ENCODE measurements around the gene LCT. TPM values are rescaled to one million over a fixed set of nuclear protein-coding genes. Genes with fewer than 3 reads are reported as not detected.

Gene LCT
- total and polyA plus RNA-seq, 9 of the 15 experiments (the other 6 are each of a cell fraction or from before 2014, with no cell fraction given) = 0.01 to 0.04 (median 0.03) TPM; not detected in 4

DNA sequence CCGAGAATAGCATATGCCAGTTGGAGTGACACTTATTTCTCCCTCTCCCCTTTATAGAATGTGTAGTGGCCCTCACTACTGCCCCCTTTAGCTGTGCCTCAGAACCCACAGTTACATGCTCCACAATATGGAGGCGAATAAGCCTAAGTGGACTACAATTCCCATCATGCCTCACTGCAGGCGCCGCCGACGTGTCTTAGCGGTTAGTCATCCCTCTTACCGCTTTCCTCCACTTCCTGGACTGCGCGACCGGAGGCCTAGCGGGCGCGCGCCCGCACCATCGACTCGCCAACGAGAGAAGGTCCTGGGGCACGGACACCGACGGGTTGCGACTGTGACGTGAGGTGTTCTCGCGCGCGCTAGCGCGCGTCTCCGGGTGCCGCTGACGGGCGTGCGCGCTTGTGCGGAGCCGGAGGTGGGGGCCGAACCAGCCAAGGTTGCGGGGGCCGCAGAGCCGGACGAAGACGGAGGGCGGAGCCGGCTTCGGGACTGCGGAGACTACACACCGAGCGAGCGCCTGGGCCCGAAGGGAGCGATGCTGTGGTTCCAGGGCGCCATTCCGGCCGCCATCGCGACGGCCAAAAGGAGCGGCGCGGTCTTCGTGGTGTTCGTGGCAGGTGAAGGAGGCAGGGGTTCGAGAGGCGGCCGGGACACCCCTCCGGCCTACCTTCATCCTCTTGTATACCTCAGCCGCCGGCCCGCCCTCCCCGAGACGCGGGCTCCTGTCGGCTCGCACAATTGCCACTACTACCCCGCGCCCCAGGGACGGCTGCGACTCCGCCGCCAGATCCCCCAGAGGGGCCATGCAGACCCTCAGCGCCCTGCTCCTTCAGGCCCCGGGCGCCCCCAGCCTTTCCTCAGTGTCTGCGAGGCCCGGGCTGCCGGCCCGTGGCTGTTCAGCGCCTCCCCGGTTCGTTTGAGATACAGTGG is 95.3 kb downstream of the LCT start, which contains the start of gene UBXN4 (continued):
- TF ChIP-seq SFPQ (IDR thresholded peaks at IDR 0.05; ENCODE audit: low read depth, low read length) = no peak
- peak; percentile 72; the same call in 1 of the 2 replicates for TF ChIP-seq KAT7 (CRISPR knock-in tag; IDR thresholded peaks at IDR 0.05; ENCODE audit: borderline replicate concordance)
- no peak for TF ChIP-seq ZNF740 (CRISPR knock-in tag; IDR thresholded peaks at IDR 0.05)
- no peak for TF ChIP-seq ZNF740 (tag; IDR thresholded peaks at IDR 0.05)
- TF ChIP-seq HLTF (IDR thresholded peaks at IDR 0.05) = no peak
- no peak for TF ChIP-seq PHB (CRISPR knock-in tag; IDR thresholded peaks at IDR 0.05)
- TF ChIP-seq, protein P1, sequence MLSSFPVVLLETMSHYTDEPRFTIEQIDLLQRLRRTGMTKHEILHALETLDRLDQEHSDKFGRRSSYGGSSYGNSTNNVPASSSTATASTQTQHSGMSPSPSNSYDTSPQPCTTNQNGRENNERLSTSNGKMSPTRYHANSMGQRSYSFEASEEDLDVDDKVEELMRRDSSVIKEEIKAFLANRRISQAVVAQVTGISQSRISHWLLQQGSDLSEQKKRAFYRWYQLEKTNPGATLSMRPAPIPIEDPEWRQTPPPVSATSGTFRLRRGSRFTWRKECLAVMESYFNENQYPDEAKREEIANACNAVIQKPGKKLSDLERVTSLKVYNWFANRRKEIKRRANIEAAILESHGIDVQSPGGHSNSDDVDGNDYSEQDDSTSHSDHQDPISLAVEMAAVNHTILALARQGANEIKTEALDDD (IDR thresholded peaks at IDR 0.05) = no peak
- TF ChIP-seq ZNF668 (CRISPR knock-in tag; IDR thresholded peaks at IDR 0.05) = no peak
- TF ChIP-seq, protein P2, sequence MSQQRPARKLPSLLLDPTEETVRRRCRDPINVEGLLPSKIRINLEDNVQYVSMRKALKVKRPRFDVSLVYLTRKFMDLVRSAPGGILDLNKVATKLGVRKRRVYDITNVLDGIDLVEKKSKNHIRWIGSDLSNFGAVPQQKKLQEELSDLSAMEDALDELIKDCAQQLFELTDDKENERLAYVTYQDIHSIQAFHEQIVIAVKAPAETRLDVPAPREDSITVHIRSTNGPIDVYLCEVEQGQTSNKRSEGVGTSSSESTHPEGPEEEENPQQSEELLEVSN (IDR thresholded peaks at IDR 0.05; ENCODE audit: borderline replicate concordance in 1 of 2, extremely low read depth in 1 of 2, insufficient read depth in 1 of 2, insufficient read length in 1 of 2, low read depth in 1 of 2, low read length in 1 of 2, poor library complexity in 1 of 2, severe bottlenecking in 1 of 2) = peak in 1 of 2 experiments; percentile 43
- TF ChIP-seq, protein P3, sequence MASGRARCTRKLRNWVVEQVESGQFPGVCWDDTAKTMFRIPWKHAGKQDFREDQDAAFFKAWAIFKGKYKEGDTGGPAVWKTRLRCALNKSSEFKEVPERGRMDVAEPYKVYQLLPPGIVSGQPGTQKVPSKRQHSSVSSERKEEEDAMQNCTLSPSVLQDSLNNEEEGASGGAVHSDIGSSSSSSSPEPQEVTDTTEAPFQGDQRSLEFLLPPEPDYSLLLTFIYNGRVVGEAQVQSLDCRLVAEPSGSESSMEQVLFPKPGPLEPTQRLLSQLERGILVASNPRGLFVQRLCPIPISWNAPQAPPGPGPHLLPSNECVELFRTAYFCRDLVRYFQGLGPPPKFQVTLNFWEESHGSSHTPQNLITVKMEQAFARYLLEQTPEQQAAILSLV (tag; IDR thresholded peaks at IDR 0.05) = no peak
- TF ChIP-seq MNT (conservative IDR thresholded peaks at IDR 0.05) = peak; percentile 41 to 79; a peak in 3 of 4 replicates
- TF ChIP-seq, protein P4, sequence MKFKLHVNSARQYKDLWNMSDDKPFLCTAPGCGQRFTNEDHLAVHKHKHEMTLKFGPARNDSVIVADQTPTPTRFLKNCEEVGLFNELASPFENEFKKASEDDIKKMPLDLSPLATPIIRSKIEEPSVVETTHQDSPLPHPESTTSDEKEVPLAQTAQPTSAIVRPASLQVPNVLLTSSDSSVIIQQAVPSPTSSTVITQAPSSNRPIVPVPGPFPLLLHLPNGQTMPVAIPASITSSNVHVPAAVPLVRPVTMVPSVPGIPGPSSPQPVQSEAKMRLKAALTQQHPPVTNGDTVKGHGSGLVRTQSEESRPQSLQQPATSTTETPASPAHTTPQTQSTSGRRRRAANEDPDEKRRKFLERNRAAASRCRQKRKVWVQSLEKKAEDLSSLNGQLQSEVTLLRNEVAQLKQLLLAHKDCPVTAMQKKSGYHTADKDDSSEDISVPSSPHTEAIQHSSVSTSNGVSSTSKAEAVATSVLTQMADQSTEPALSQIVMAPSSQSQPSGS (CRISPR knock-in tag; IDR thresholded peaks at IDR 0.05) = no peak
- no peak for TF ChIP-seq ID3 (CRISPR knock-in tag; IDR thresholded peaks at IDR 0.05)
- 0 out of 2 replicates have a peak, but pooled peaks have one; percentile 12 for TF ChIP-seq ID3 (tag; IDR thresholded peaks at IDR 0.05)

Data from K562 (cell line).